Measurements from ENCODE around the gene ACAP1.

Gene ACAP1

DNA sequence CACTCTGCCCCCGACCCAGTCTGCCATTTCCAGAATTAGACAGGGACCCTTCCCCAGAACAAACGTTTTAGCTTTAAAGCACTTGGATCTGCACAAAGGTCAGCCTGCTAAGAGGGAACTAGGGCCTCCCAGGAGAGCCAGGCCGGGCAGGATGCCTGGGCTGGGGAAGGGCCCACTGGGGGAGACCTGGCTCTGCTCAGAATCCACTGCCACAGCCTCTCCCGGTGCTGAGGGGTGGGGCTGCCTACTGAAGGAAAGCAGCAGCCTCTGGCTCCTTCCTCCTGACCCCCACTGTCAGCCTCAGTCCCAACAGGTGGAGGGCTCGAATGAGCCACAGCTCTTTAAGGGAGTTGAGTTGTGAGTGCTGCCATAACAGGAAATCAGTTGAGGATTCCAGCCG lies 43.6 kb upstream of the ACAP1 start:
- POLR2A ChIA-PET (ENCODE audit: low non-redundant PET) = interaction anchor here (1.1 kb wide), 1 partner anchor 11 kb away, joined by 4 read pairs; the partner anchor contains the start of gene SLC2A4
- DNase-seq (ENCODE audit: low spot score) = no peak
- CTCF ChIA-PET = no interaction called here
- peak overlapping the region; percentile 81 for H3K27ac ChIP-seq
- TF ChIP-seq, protein P1, sequence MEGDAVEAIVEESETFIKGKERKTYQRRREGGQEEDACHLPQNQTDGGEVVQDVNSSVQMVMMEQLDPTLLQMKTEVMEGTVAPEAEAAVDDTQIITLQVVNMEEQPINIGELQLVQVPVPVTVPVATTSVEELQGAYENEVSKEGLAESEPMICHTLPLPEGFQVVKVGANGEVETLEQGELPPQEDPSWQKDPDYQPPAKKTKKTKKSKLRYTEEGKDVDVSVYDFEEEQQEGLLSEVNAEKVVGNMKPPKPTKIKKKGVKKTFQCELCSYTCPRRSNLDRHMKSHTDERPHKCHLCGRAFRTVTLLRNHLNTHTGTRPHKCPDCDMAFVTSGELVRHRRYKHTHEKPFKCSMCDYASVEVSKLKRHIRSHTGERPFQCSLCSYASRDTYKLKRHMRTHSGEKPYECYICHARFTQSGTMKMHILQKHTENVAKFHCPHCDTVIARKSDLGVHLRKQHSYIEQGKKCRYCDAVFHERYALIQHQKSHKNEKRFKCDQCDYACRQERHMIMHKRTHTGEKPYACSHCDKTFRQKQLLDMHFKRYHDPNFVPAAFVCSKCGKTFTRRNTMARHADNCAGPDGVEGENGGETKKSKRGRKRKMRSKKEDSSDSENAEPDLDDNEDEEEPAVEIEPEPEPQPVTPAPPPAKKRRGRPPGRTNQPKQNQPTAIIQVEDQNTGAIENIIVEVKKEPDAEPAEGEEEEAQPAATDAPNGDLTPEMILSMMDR (conservative IDR thresholded peaks at IDR 0.05; ENCODE audit: low read depth) = no peak

DNA sequence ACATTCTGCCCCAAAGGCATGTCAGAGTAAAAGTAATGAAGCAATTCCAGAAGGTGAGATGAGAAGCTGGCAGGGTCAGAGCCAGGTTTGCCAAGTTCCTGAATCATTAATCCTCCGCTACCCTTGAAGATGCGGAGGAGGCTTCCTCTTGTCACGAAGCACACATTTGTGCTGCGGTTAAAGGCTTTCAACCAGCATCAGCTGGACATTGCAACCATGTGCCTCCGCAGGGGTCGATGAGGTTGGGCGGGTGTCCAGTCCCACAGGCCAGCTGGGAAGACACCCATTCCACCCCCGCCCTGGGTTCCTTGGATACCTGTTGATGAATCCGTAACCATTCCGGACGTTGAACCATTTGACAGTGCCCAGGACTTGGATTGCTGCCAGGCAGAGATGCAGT lies 43.2 kb upstream of the ACAP1 start:
- TF ChIP-seq, protein P1 (conservative IDR thresholded peaks at IDR 0.05; ENCODE audit: low read depth) = no peak
- POLR2A ChIA-PET (ENCODE audit: low non-redundant PET) = interaction anchor here (0.6 to 1.1 kb wide), 2 partner anchors 12 to 57 kb away, joined by 3 to 4 read pairs; partner anchors contain the start of gene SLC2A4
- peak; percentile 75 for DNase-seq (ENCODE audit: low spot score)
- peak overlapping the region; percentile 81 for H3K27ac ChIP-seq
- CTCF ChIA-PET = no interaction called here

DNA sequence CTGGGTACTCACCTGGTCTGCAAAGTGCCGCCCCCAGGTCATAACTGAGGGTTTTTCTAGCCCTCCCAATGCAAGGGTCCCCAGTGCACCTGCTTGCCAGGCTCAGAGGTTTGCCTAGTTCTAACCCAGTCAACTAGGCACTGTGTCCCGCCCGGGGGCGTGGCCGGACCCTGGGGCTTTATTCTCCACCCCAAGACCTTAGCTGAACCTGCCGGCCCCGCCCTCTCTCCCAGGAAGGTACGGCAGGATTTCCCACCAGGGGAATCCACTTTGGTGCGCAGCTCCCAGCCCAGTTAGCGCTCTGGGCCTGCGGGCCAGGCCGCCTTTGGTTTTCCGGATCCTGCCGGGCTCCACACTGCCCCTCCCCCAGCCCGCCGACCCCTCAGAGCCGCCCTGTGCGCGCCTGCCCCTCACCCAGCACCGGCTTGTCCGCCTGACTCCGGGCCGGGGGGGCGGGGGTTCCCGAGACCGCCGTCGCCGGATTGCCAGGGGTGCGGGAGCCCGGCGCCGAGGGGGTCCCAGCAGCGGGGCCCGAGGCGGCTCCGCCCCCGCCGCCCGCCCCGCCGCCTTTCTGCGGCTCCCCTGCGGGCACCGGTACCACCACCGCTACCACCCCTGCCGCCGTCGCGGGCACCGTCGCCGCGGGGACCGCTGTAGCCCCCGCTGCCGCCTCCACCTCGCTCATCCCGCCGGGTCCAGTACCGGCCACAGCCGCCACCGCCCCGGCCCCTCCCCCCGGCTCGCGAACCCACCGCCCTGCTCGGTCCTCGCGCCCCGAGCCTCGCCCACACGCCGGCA lies 42.3 kb upstream of the ACAP1 start:
- ChIA-PET POLR2A (ENCODE audit: low non-redundant PET) (interaction anchor here (1.1 kb wide), 1 partner anchor 13 kb away, joined by 4 read pairs; the partner anchor contains the start of gene SLC2A4), CTCF (no interaction called here)
- peak; percentile 42 for DNase-seq (ENCODE audit: low spot score)
- TF ChIP-seq, protein P1 (conservative IDR thresholded peaks at IDR 0.05; ENCODE audit: low read depth) = no peak
- peak overlapping the region; percentile 81 for H3K27ac ChIP-seq

DNA sequence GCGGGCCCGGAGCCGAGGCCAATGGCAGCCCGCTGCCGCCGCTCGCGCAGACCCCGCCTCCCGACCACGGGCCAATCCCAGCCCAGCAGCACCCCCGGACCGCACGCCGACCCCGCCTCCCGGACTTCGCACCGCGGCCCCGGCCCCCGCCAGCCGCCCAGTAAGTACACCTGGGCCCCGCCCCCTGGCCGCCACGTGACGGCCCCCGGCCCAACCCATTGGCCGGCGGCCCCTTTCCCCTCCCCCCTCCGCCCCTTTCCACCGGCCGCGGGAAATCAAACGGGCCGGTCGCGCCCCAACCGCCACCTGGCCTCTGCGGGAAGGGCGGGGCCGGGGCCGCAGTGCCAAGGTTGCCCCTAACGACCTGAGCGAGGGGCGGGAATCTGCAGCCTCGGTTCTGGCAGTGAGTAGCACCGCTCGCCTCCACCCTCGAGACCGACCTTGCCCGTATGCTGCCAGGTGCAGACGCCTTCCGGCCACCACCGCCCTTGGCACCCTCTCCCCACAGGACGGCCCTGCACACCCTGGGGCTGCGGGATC lies 41.6 kb upstream of the ACAP1 start, which contains the start of gene YBX2:
Gene YBX2, minus strand, starts transcription at position 26 of the 540 bp plus-strand sequence. CDS start 139 bp downstream, outside the sequence.
- POLR2A ChIA-PET (ENCODE audit: low non-redundant PET) = no interaction called here
- H3K27ac ChIP-seq = peak within 1 kb of the TSS; percentile 81
- CTCF ChIA-PET = no interaction called here
- DNase-seq (ENCODE audit: low spot score) = peak; percentile 93
- TF ChIP-seq, protein P1 (conservative IDR thresholded peaks at IDR 0.05; ENCODE audit: low read depth) = no peak

DNA sequence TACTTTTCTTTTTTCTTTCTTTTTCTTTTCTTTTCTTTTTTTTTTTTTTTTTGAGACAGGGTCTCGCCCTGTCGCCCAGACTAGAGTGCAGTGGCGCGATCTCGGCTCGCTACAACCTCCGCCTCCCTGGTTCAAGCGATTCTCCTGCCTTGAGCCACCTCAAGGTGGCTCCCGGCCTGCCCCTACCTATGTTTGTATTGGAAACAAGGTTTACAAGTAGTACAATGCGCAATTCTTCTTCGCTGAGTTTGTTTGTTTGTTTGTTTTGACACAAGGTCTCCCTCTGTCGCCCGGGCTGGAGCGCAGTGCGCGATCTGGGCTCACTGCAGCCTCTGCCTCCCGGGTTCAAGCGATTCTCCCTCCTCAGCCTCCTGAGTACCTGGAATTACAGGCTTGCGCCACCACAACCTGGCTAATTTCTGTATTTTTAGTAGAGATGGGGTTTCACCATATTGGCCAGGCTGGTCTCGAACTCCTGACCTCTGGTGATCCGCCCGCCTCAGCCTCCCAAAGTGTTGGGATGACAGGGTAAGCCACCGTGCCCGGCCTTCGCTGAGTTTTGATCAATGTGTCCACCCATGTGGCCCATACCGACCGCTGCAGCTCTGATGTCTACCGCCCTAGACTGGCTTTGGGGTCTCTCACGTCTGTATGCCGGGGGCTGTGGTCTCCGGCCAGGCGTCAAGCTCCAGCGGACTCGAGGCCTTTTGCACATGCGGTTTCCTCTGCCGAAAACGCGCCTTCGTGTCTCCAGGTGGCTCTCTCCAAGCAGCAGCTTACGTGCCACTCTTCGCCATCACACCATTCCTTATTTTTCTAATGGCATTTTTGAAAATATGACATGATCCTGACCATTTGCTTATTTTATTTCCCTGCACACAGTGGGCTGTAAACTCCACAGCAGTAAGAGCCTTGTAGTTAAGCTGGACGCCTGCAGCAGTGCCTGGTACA lies 40.8 kb upstream of the ACAP1 start:
- CTCF ChIA-PET = interaction anchor here (0.6 to 1.9 kb wide), 12 partner anchors 10 to 281 kb away, joined by 3 to 48 read pairs (median 5); partner anchors contain the start of genes GPS2 and SLC2A4
- DNase-seq (ENCODE audit: low spot score) = no peak
- POLR2A ChIA-PET (ENCODE audit: low non-redundant PET) = interaction anchor here (0.6 to 0.9 kb wide), 2 partner anchors 14 to 97 kb away, joined by 3 to 5 read pairs; partner anchors contain the start of gene SLC2A4
- TF ChIP-seq, protein P1 (conservative IDR thresholded peaks at IDR 0.05; ENCODE audit: low read depth) = no peak
- peak overlapping the region; percentile 81 for H3K27ac ChIP-seq
